Measurements from ENCODE around the gene SPIN2A. TPM values are rescaled to one million over a fixed set of nuclear protein-coding genes. Genes with fewer than 3 reads are reported as not detected.

The SPIN2A gene
- total and polyA plus RNA-seq, 2 experiments from 2014 or later, result 1.4 to 5.2 TPM

DNA sequence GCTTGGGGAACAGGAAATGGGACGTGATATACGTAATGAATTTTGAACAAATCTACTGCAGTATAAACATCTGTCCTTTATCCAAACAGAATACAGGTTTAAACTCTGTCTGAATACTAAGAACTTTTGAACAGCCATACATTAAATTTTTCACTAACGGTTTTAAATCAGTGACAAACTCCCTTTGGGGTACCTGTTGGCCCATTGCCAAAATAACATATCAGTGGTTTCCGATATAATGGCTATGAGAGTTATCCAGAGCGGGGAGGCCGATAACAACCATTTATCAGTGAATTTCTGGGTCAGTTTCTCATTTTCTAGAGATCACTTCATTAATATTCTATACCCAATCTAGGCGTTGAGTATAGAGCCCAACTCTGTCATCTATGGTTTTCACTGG is 5.2 kb downstream of the SPIN2A start:
- Histone ChIP-seq H3F3A (replicated peaks; ENCODE audit: low read depth) (no peaks in the 10 kb centered on the region), H4K20me1 (replicated peaks; ENCODE audit: insufficient read depth) (no peaks in the 10 kb centered on the region; the same call in 1 of the 2 replicates), H2AFZ (no peak overlapping the region), H3K4me2 (no peak overlapping the region), H3K27ac (ENCODE audit: low read depth) (no peak overlapping the region), H3K36me3 (ENCODE audit: insufficient read depth) (no peaks in the 10 kb centered on the region), H3K9me2 (ENCODE audit: insufficient read depth) (no peaks in the 10 kb centered on the region), H3K79me2 (replicated peaks; ENCODE audit: insufficient read depth) (no peaks in the 10 kb centered on the region), H3K4me3 (no peak overlapping the region), H3K4me1 (ENCODE audit: insufficient read depth) (no peaks in the 10 kb centered on the region), H3K27me3 (ENCODE audit: insufficient read depth) (no peaks in the 10 kb centered on the region)
- H3K4me3 Mint-ChIP-seq, result no peak overlapping the region
- H3K27ac Mint-ChIP-seq, result no peak overlapping the region
- H3K9me3 Mint-ChIP-seq, result no peaks in the 10 kb centered on the region
- no peaks in the 10 kb centered on the region for H3K27me3 Mint-ChIP-seq (ENCODE audit: insufficient read depth, low read depth, poor library complexity)
- DNase-seq (ENCODE audit: low spot score) (no peak), ATAC-seq (no peak)
- TF ChIP-seq NANOG (IDR thresholded peaks at IDR 0.05; ENCODE audit: borderline replicate concordance) (no peak), ZNF114 (CRISPR knock-in tag; IDR thresholded peaks at IDR 0.05) (no peak), POLR2AphosphoS5 (IDR thresholded peaks at IDR 0.05; ENCODE audit: low read depth) (no peak), EZH2 (IDR thresholded peaks at IDR 0.05; ENCODE audit: low read depth, unreplicated experiment) (no peak), EZH2phosphoT487 (IDR thresholded peaks at IDR 0.05; ENCODE audit: unreplicated experiment) (no peak), ZNF331 (CRISPR knock-in tag; IDR thresholded peaks at IDR 0.05; ENCODE audit: low read depth) (no peak), JUNB (IDR thresholded peaks at IDR 0.05; ENCODE audit: unreplicated experiment) (no peak), CREB1 (CRISPR knock-in tag; IDR thresholded peaks at IDR 0.05; ENCODE audit: low read depth) (no peak), STAT1 (IDR thresholded peaks at IDR 0.05; ENCODE audit: unreplicated experiment) (no peak)
- TF ChIP-seq, protein P1, sequence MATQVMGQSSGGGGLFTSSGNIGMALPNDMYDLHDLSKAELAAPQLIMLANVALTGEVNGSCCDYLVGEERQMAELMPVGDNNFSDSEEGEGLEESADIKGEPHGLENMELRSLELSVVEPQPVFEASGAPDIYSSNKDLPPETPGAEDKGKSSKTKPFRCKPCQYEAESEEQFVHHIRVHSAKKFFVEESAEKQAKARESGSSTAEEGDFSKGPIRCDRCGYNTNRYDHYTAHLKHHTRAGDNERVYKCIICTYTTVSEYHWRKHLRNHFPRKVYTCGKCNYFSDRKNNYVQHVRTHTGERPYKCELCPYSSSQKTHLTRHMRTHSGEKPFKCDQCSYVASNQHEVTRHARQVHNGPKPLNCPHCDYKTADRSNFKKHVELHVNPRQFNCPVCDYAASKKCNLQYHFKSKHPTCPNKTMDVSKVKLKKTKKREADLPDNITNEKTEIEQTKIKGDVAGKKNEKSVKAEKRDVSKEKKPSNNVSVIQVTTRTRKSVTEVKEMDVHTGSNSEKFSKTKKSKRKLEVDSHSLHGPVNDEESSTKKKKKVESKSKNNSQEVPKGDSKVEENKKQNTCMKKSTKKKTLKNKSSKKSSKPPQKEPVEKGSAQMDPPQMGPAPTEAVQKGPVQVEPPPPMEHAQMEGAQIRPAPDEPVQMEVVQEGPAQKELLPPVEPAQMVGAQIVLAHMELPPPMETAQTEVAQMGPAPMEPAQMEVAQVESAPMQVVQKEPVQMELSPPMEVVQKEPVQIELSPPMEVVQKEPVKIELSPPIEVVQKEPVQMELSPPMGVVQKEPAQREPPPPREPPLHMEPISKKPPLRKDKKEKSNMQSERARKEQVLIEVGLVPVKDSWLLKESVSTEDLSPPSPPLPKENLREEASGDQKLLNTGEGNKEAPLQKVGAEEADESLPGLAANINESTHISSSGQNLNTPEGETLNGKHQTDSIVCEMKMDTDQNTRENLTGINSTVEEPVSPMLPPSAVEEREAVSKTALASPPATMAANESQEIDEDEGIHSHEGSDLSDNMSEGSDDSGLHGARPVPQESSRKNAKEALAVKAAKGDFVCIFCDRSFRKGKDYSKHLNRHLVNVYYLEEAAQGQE (IDR thresholded peaks at IDR 0.05; ENCODE audit: unreplicated experiment), result no peak
- TF ChIP-seq, protein P2, sequence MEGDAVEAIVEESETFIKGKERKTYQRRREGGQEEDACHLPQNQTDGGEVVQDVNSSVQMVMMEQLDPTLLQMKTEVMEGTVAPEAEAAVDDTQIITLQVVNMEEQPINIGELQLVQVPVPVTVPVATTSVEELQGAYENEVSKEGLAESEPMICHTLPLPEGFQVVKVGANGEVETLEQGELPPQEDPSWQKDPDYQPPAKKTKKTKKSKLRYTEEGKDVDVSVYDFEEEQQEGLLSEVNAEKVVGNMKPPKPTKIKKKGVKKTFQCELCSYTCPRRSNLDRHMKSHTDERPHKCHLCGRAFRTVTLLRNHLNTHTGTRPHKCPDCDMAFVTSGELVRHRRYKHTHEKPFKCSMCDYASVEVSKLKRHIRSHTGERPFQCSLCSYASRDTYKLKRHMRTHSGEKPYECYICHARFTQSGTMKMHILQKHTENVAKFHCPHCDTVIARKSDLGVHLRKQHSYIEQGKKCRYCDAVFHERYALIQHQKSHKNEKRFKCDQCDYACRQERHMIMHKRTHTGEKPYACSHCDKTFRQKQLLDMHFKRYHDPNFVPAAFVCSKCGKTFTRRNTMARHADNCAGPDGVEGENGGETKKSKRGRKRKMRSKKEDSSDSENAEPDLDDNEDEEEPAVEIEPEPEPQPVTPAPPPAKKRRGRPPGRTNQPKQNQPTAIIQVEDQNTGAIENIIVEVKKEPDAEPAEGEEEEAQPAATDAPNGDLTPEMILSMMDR (conservative IDR thresholded peaks at IDR 0.05; ENCODE audit: low read depth in 2 of 2), result no peak
- TF ChIP-seq, protein P3, sequence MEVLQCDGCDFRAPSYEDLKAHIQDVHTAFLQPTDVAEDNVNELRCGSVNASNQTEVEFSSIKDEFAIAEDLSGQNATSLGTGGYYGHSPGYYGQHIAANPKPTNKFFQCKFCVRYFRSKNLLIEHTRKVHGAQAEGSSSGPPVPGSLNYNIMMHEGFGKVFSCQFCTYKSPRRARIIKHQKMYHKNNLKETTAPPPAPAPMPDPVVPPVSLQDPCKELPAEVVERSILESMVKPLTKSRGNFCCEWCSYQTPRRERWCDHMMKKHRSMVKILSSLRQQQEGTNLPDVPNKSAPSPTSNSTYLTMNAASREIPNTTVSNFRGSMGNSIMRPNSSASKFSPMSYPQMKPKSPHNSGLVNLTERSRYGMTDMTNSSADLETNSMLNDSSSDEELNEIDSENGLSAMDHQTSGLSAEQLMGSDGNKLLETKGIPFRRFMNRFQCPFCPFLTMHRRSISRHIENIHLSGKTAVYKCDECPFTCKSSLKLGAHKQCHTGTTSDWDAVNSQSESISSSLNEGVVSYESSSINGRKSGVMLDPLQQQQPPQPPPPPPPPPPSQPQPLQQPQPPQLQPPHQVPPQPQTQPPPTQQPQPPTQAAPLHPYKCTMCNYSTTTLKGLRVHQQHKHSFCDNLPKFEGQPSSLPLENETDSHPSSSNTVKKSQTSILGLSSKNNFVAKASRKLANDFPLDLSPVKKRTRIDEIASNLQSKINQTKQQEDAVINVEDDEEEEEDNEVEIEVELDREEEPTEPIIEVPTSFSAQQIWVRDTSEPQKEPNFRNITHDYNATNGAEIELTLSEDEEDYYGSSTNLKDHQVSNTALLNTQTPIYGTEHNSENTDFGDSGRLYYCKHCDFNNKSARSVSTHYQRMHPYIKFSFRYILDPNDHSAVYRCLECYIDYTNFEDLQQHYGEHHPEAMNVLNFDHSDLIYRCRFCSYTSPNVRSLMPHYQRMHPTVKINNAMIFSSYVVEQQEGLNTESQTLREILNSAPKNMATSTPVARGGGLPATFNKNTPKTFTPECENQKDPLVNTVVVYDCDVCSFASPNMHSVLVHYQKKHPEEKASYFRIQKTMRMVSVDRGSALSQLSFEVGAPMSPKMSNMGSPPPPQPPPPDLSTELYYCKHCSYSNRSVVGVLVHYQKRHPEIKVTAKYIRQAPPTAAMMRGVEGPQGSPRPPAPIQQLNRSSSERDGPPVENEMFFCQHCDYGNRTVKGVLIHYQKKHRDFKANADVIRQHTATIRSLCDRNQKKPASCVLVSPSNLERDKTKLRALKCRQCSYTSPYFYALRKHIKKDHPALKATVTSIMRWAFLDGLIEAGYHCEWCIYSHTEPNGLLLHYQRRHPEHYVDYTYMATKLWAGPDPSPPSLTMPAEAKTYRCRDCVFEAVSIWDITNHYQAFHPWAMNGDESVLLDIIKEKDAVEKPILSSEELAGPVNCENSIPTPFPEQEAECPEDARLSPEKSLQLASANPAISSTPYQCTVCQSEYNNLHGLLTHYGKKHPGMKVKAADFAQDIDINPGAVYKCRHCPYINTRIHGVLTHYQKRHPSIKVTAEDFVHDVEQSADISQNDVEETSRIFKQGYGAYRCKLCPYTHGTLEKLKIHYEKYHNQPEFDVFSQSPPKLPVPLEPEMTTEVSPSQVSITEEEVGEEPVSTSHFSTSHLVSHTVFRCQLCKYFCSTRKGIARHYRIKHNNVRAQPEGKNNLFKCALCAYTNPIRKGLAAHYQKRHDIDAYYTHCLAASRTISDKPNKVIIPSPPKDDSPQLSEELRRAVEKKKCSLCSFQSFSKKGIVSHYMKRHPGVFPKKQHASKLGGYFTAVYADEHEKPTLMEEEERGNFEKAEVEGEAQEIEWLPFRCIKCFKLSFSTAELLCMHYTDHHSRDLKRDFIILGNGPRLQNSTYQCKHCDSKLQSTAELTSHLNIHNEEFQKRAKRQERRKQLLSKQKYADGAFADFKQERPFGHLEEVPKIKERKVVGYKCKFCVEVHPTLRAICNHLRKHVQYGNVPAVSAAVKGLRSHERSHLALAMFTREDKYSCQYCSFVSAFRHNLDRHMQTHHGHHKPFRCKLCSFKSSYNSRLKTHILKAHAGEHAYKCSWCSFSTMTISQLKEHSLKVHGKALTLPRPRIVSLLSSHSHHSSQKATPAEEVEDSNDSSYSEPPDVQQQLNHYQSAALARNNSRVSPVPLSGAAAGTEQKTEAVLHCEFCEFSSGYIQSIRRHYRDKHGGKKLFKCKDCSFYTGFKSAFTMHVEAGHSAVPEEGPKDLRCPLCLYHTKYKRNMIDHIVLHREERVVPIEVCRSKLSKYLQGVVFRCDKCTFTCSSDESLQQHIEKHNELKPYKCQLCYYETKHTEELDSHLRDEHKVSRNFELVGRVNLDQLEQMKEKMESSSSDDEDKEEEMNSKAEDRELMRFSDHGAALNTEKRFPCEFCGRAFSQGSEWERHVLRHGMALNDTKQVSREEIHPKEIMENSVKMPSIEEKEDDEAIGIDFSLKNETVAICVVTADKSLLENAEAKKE (CRISPR knock-in tag; IDR thresholded peaks at IDR 0.05), result no peak
- TF ChIP-seq, protein P4, sequence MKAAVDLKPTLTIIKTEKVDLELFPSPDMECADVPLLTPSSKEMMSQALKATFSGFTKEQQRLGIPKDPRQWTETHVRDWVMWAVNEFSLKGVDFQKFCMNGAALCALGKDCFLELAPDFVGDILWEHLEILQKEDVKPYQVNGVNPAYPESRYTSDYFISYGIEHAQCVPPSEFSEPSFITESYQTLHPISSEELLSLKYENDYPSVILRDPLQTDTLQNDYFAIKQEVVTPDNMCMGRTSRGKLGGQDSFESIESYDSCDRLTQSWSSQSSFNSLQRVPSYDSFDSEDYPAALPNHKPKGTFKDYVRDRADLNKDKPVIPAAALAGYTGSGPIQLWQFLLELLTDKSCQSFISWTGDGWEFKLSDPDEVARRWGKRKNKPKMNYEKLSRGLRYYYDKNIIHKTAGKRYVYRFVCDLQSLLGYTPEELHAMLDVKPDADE (IDR thresholded peaks at IDR 0.05), result no peak
- H3K4me1 Mint-ChIP-seq, result peaks cover 8% of the 10 kb centered on the region; the same call in 2 of the 3 replicates
- peaks cover 12% of the 10 kb centered on the region for H3K36me3 Mint-ChIP-seq (ENCODE audit: low read depth)

All from GM23338 (cell line).